Neural progenitor cell (in vitro differentiated cells): ENCODE results near the gene ZBTB12. TPM values are rescaled to one million over a fixed set of nuclear protein-coding genes. Genes with fewer than 3 reads are reported as not detected.
"Not testable (repeated sequence)": the region's sequence is repeated elsewhere in the genome, so short reads cannot be mapped to it uniquely, and the experiment has no call there.

Experiments used
- DNase-seq: peaks from one replicate; pipeline ENCODE4 v3.0.0-alpha.2; 2016; ENCODE audit warnings: low spot score
- H2AFZ ChIP-seq: fragments of 200-600 bp; sonication (generic); replicated peaks from 2 replicates; pipeline ENCODE4 v1.6.1; 2016; ENCODE audit warnings: antibody characterized with exemption
- H3F3A ChIP-seq: fragments of 200-600 bp; sonication (generic); 2 replicates; pipeline ENCODE4 v1.6.1; 2016; ENCODE audit warnings: antibody characterized with exemption, low read depth
- H3K27ac ChIP-seq: fragments of 200-600 bp; sonication (generic); 2 replicates; pipeline ENCODE4 v1.5.1; 2016; ENCODE audit warnings: mild to moderate bottlenecking
- H3K27me3 ChIP-seq: fragments of 200-600 bp; sonication (generic); 2 replicates; pipeline ENCODE4 v1.6.1; 2016; ENCODE audit warnings: mild to moderate bottlenecking, moderate library complexity
- H3K36me3 ChIP-seq: fragments of 200-600 bp; sonication (generic); 2 replicates; pipeline ENCODE4 v1.5.1; 2016
- H3K4me1 ChIP-seq: fragments of 200-600 bp; sonication (generic); 2 replicates; pipeline ENCODE4 v1.6.1; 2016; ENCODE audit warnings: mixed run types
- H3K4me2 ChIP-seq: fragments of 200-600 bp; sonication (generic); 2 replicates; pipeline ENCODE4 v1.6.1; 2016
- H3K4me3 ChIP-seq: fragments of 200-600 bp; sonication (generic); 2 replicates; pipeline ENCODE4 v1.5.1; 2016
- H3K79me2 ChIP-seq: fragments of 200-600 bp; sonication (generic); 2 replicates; pipeline ENCODE4 v1.6.1; 2016; ENCODE audit warnings: low read depth
- H3K9ac ChIP-seq: fragments of 200-600 bp; sonication (generic); 2 replicates; pipeline ENCODE4 v1.6.1; 2016
- H3K9me3 ChIP-seq: fragments of 200-600 bp; sonication (generic); 2 replicates; pipeline ENCODE4 v1.5.1; 2016; ENCODE audit warnings: low read depth
- H4K20me1 ChIP-seq: fragments of 200-600 bp; sonication (generic); 2 replicates; pipeline ENCODE4 v1.6.1; 2016; ENCODE audit warnings: low read depth
- H3K27ac Mint-ChIP-seq: 3 replicates; pipeline ENCODE4 v1.8.0; 2021; ENCODE audit warnings: mixed read lengths
- H3K27me3 Mint-ChIP-seq: 2 replicates; pipeline ENCODE4 v1.8.0; 2022; ENCODE audit warnings: low read depth, mild to moderate bottlenecking, inconsistent platforms, moderate library complexity, mixed read lengths; ENCODE audit not compliant: insufficient read depth
- H3K36me3 Mint-ChIP-seq: 3 replicates; pipeline ENCODE4 v1.8.0; 2021; ENCODE audit warnings: mixed read lengths
- H3K4me1 Mint-ChIP-seq: 3 replicates; pipeline ENCODE4 v1.8.0; 2021; ENCODE audit warnings: mixed read lengths
- H3K4me3 Mint-ChIP-seq: 3 replicates; pipeline ENCODE4 v1.8.0; 2021; ENCODE audit warnings: mild to moderate bottlenecking, moderate library complexity, mixed read lengths
- H3K9me3 Mint-ChIP-seq: 3 replicates; pipeline ENCODE4 v1.8.0; 2020; ENCODE audit warnings: mixed read lengths
- CTCF ChIP-seq: fragments of 200-600 bp; sonication (generic); IDR thresholded peaks from 2 replicates; pipeline ENCODE4 v1.5.1; 2017; ENCODE audit warnings: antibody characterized with exemption, mild to moderate bottlenecking
- EZH2 ChIP-seq: fragments of 200-600 bp; sonication (generic); IDR thresholded peaks from 2 replicates; pipeline ENCODE4 v1.6.1; 2017; ENCODE audit warnings: antibody characterized with exemption, mild to moderate bottlenecking, moderate library complexity
- EZH2phosphoT487 ChIP-seq: fragments of 200-600 bp; sonication (generic); IDR thresholded peaks from 2 replicates; pipeline ENCODE4 v1.6.1; 2017; ENCODE audit warnings: antibody characterized with exemption
- total RNA-seq: library from RNA; depleted of rRNA; stranded (reverse); fragments of >200 nt; gene quantifications from 2 replicates; pipeline ENCODE4 v1.2.3, GENCODE V29; 2015; ENCODE audit warnings: low replicate concordance

Gene ZBTB12
- total RNA-seq, 1 donor from 2014 or later, result 8.4 TPM

GRCh38 chr6:31864818-31865204 is 37.1 kb downstream of the ZBTB12 start:
- Histone ChIP-seq H3K79me2 (peaks cover 6% of the 10 kb centered on the region), H3K4me1 (no peaks in the 10 kb centered on the region), H3K27ac (no peak overlapping the region), H3K4me2 (peak overlapping the region; percentile 74), H3K36me3 (no peaks in the 10 kb centered on the region), H2AFZ (no peak overlapping the region), H3K4me3 (no peak overlapping the region), H4K20me1 (no peaks in the 10 kb centered on the region), H3K27me3 (no peaks in the 10 kb centered on the region), H3F3A (peaks cover 28% of the 10 kb centered on the region), H3K9me3 (no peaks in the 10 kb centered on the region), H3K9ac (no peak overlapping the region)
- peak overlapping the region; percentile 34 for H3K27ac Mint-ChIP-seq
- no peak for TF ChIP-seq EZH2
- no peak for TF ChIP-seq EZH2phosphoT487
- H3K9me3 Mint-ChIP-seq, result no peaks in the 10 kb centered on the region
- peaks cover 3% of the 10 kb centered on the region for H3K36me3 Mint-ChIP-seq
- peaks cover 10% of the 10 kb centered on the region for H3K27me3 Mint-ChIP-seq
- peaks cover 42% of the 10 kb centered on the region for H3K4me1 Mint-ChIP-seq
- no peak for DNase-seq
- H3K4me3 Mint-ChIP-seq, result peak overlapping the region; percentile 98

- not testable (repeated sequence) for H3K9ac ChIP-seq, H4K20me1 ChIP-seq, H3K36me3 Mint-ChIP-seq, H3K79me2 ChIP-seq, H3K4me1 ChIP-seq, H3K27me3 ChIP-seq, DNase-seq, H3K9me3 Mint-ChIP-seq, H3K36me3 ChIP-seq, H3K9me3 ChIP-seq
- Histone ChIP-seq H3K27ac (peak overlapping the region; percentile 84), H3K4me2 (peak overlapping the region; percentile 74), H2AFZ (peak overlapping the region; percentile 69), H3F3A (peaks cover 28% of the 10 kb centered on the region), H3K4me3 (peak overlapping the region; percentile 75)
- H3K27ac Mint-ChIP-seq, result peak overlapping the region; percentile 61
- H3K4me3 Mint-ChIP-seq, result peak overlapping the region; percentile 98
- H3K27me3 Mint-ChIP-seq, result peaks cover 10% of the 10 kb centered on the region
- peaks cover 39% of the 10 kb centered on the region for H3K4me1 Mint-ChIP-seq
Observed at GRCh38 chr6:31864123-31864562, 37.7 kb downstream of the ZBTB12 start.

- peak; percentile 100 for DNase-seq
- H3K4me3 Mint-ChIP-seq, result peak within 1 kb of the TSS; percentile 98
- Histone ChIP-seq H4K20me1 (no peaks in the 10 kb centered on the region), H3K9ac (peak within 1 kb of the TSS; percentile 28), H3K4me3 (peak within 1 kb of the TSS; percentile 75), H3K27me3 (no peaks in the 10 kb centered on the region), H3F3A (peaks cover 26% of the 10 kb centered on the region), H3K79me2 (peaks cover 6% of the 10 kb centered on the region), H3K4me1 (no peaks in the 10 kb centered on the region), H3K36me3 (no peaks in the 10 kb centered on the region), H3K4me2 (peak within 1 kb of the TSS; percentile 86), H3K9me3 (no peaks in the 10 kb centered on the region), H2AFZ (peak within 1 kb of the TSS; percentile 69), H3K27ac (peak within 1 kb of the TSS; percentile 84)
- TF ChIP-seq EZH2phosphoT487 (no peak), EZH2 (no peak), CTCF (no peak)
- peak within 1 kb of the TSS; percentile 61 for H3K27ac Mint-ChIP-seq
- H3K4me1 Mint-ChIP-seq, result peaks cover 32% of the 10 kb centered on the region
- H3K27me3 Mint-ChIP-seq, result peaks cover 8% of the 10 kb centered on the region
- H3K9me3 Mint-ChIP-seq, result no peaks in the 10 kb centered on the region
- peaks cover 3% of the 10 kb centered on the region for H3K36me3 Mint-ChIP-seq
Observed at GRCh38 chr6:31862344-31863235, 39.3 kb downstream of the ZBTB12 start, which contains the start of gene NEU1. NEU1 (minus strand) TSS chr6:31862821; CDS start chr6:31862776, 45 bp downstream.

GRCh38 chr6:31861919-31862343 is 40.0 kb downstream of the ZBTB12 start:
- H3K9me3 Mint-ChIP-seq, result no peaks in the 10 kb centered on the region
- no peaks in the 10 kb centered on the region for H3K9me3 ChIP-seq
- H3K4me3 Mint-ChIP-seq, result peak overlapping the region; percentile 98
- H3K27me3 Mint-ChIP-seq, result peaks cover 8% of the 10 kb centered on the region
- no peak for DNase-seq
- peaks cover 26% of the 10 kb centered on the region for H3F3A ChIP-seq
- H3K36me3 Mint-ChIP-seq, result peaks cover 4% of the 10 kb centered on the region
- no peak overlapping the region for H3K27ac Mint-ChIP-seq
- H3K4me2 ChIP-seq, result peak overlapping the region; percentile 86
- no peak overlapping the region for H3K27ac ChIP-seq
- H2AFZ ChIP-seq, result no peak overlapping the region
- no peaks in the 10 kb centered on the region for H3K4me1 ChIP-seq
- TF ChIP-seq CTCF (no peak), EZH2 (no peak), EZH2phosphoT487 (no peak)
- H3K36me3 ChIP-seq, result no peaks in the 10 kb centered on the region
- H3K9ac ChIP-seq, result peak overlapping the region; percentile 28
- no peaks in the 10 kb centered on the region for H3K27me3 ChIP-seq
- H4K20me1 ChIP-seq, result no peaks in the 10 kb centered on the region
- peak overlapping the region; percentile 75 for H3K4me3 ChIP-seq
- peaks cover 6% of the 10 kb centered on the region for H3K79me2 ChIP-seq
- H3K4me1 Mint-ChIP-seq, result peaks cover 32% of the 10 kb centered on the region
